Liver (tissue), 9 donors: Measurements from ENCODE around the gene MAP3K3. TPM values are rescaled to one million over a fixed set of nuclear protein-coding genes. Genes with fewer than 3 reads are reported as not detected.

Source experiments
- DNase-seq: peaks from one replicate; pipeline ENCODE4 v3.0.0-alpha.2; 2017; ENCODE audit warnings: low spot score
- H3K27ac ChIP-seq, 2 donors: one replicate each; pipeline ENCODE4 v1.7.0; 2013; ENCODE audit warnings: inconsistent platforms in 2 of 2, low read length in 2 of 2, control low read depth in 1 of 2, low read depth in 1 of 2, mild to moderate bottlenecking in 1 of 2
- H3K27me3 ChIP-seq, 4 donors: one replicate each; pipeline versions ENCODE4 v1.6.1 to v1.7.0; 2013; ENCODE audit warnings: low read length in 3 of 4, inconsistent platforms in 1 of 4, mild to moderate bottlenecking in 1 of 4, moderate library complexity in 1 of 4; ENCODE audit not compliant: control insufficient read depth in 4 of 4, insufficient read depth in 4 of 4
- H3K36me3 ChIP-seq, 4 donors: one replicate each; pipeline versions ENCODE4 v1.6.1 to v1.7.0; 2013; ENCODE audit warnings: low read length in 3 of 4, mild to moderate bottlenecking in 3 of 4, low read depth in 1 of 4, moderate library complexity in 1 of 4; ENCODE audit not compliant: control insufficient read depth in 4 of 4, insufficient read depth in 3 of 4
- H3K4me1 ChIP-seq, 4 donors: one replicate each; pipeline versions ENCODE4 v1.6.1 to v1.7.0; 2013; ENCODE audit warnings: low read length in 3 of 4, mild to moderate bottlenecking in 3 of 4, moderate library complexity in 1 of 4; ENCODE audit not compliant: control insufficient read depth in 4 of 4, insufficient read depth in 4 of 4
- H3K4me3 ChIP-seq, 3 donors: one replicate each; pipeline versions ENCODE4 v1.6.1 to v1.7.0; 2013; ENCODE audit warnings: low read length in 3 of 3, control low read depth in 1 of 3, low read depth in 1 of 3, mild to moderate bottlenecking in 1 of 3
- H3K9ac ChIP-seq, 2 donors: one replicate each; pipeline ENCODE4 v1.7.0; 2013; ENCODE audit warnings: low read length in 2 of 2, mild to moderate bottlenecking in 2 of 2, moderate library complexity in 2 of 2, control low read depth in 1 of 2, low read depth in 1 of 2
- H3K9me3 ChIP-seq, 4 donors: one replicate each; pipeline versions ENCODE4 v1.6.1 to v1.7.0; 2013; ENCODE audit warnings: low read length in 3 of 4; ENCODE audit not compliant: control insufficient read depth in 4 of 4
- ATF3 ChIP-seq: IDR thresholded peaks from 2 replicates; pipeline ENCODE4 v1.6.1; 2016; ENCODE audit warnings: antibody characterized with exemption
- EGR1 ChIP-seq, 2 donors: IDR thresholded peaks; 2 replicates each; pipeline ENCODE4 v1.6.1; 2016 to 2018; ENCODE audit warnings: antibody characterized with exemption in 2 of 2, low read depth in 2 of 2
- FOXA1 ChIP-seq: IDR thresholded peaks from 2 replicates; pipeline ENCODE4 v1.6.1; 2016; ENCODE audit warnings: antibody characterized with exemption
- FOXA2 ChIP-seq: IDR thresholded peaks from 2 replicates; pipeline ENCODE4 v1.6.1; 2016; ENCODE audit warnings: antibody characterized with exemption
- GABPA ChIP-seq, 2 donors: IDR thresholded peaks in 1 of 2; conservative IDR thresholded peaks in 1 of 2; 2 replicates each; pipeline ENCODE4 v1.6.1; 2016; ENCODE audit warnings: antibody characterized with exemption in 2 of 2, mild to moderate bottlenecking in 1 of 2, moderate library complexity in 1 of 2
- HNF4A ChIP-seq, 2 donors: conservative IDR thresholded peaks; 2 replicates each; pipeline ENCODE4 v1.6.1; 2016; ENCODE audit warnings: antibody characterized with exemption in 2 of 2, mild to moderate bottlenecking in 2 of 2
- HNF4G ChIP-seq: IDR thresholded peaks from 2 replicates; pipeline ENCODE4 v1.6.1; 2016; ENCODE audit warnings: antibody characterized with exemption
- JUND ChIP-seq, 2 donors: IDR thresholded peaks; 2 replicates each; pipeline ENCODE4 v1.6.1; 2016; ENCODE audit warnings: antibody characterized with exemption in 2 of 2
- NR2F2 ChIP-seq: IDR thresholded peaks from 2 replicates; pipeline ENCODE4 v1.6.1; 2016; ENCODE audit warnings: antibody characterized with exemption
- RAD21 ChIP-seq, 2 donors: IDR thresholded peaks; 2 replicates each; pipeline ENCODE4 v1.6.1; 2016; ENCODE audit warnings: antibody characterized with exemption in 2 of 2, mild to moderate bottlenecking in 2 of 2
- REST ChIP-seq: IDR thresholded peaks from 2 replicates; pipeline ENCODE4 v1.6.1; 2016; ENCODE audit warnings: antibody characterized with exemption, mild to moderate bottlenecking
- RXRA ChIP-seq, 2 donors: IDR thresholded peaks; 2 replicates each; pipeline ENCODE4 v1.6.1; 2017 to 2018; ENCODE audit warnings: antibody characterized with exemption in 2 of 2, mild to moderate bottlenecking in 1 of 2
- SP1 ChIP-seq: IDR thresholded peaks from 2 replicates; pipeline ENCODE4 v1.6.1; 2018; ENCODE audit warnings: antibody characterized with exemption, mild to moderate bottlenecking
- TAF1 ChIP-seq: conservative IDR thresholded peaks from 2 replicates; pipeline ENCODE4 v1.6.1; 2016; ENCODE audit warnings: antibody characterized with exemption, mild to moderate bottlenecking
- YY1 ChIP-seq: IDR thresholded peaks from 2 replicates; pipeline ENCODE4 v1.6.1; 2016; ENCODE audit warnings: antibody characterized with exemption, mild to moderate bottlenecking
- WGBS: extraction: QIAGEN DNeasy Blood & Tissue Kit; methylation state at CpG from one replicate; pipeline ENCODE4 v1.1.7; 2013; 5-methylcytosine and 5-hydroxymethylcytosine counted together
- polyA plus RNA-seq, 2 donors: library from polyadenylated mRNA; stranded (reverse) in 1 of 2; unstranded in 1 of 2; fragments of 200-250 nt in 1 of 2; fragments of >200 nt in 1 of 2; fragmentation: Nextera tagmentation in 1 of 2; extraction: Ambion mirVana in 1 of 2; gene quantifications; one replicate each; pipeline versions ENCODE4 v1.2.1 to v1.2.3, GENCODE V29; 2013 to 2015
- total RNA-seq, 2 donors: library from RNA; depleted of rRNA; stranded (reverse); fragments of >200 nt; gene quantifications; one replicate each; pipeline ENCODE4 v1.2.3, GENCODE V29; 2014
- TF ChIP-seq, protein P1 (sequence below): IDR thresholded peaks from 2 replicates; pipeline ENCODE4 v1.6.1; 2016; ENCODE audit warnings: antibody characterized with exemption
- TF ChIP-seq, protein P2 (sequence below): IDR thresholded peaks from 2 replicates; pipeline ENCODE4 v1.6.1; 2016; ENCODE audit warnings: antibody characterized with exemption
- TF ChIP-seq, protein P3 (sequence below): fragments of 150-350 bp; IDR thresholded peaks from 2 replicates; pipeline ENCODE4 v1.5.1; 2017; ENCODE audit warnings: improper control_type of control experiment, low read depth, low read length; ENCODE audit not compliant: missing input control
- donor health status: healthy.
- donor health status: healthy.
- donor health status: healthy.
- donor health status: healthy.
- donor health status: healthy.

The MAP3K3 gene
- total and polyA plus RNA-seq, 4 donors, result 3.9 to 28.7 (median 11.0) TPM

DNA sequence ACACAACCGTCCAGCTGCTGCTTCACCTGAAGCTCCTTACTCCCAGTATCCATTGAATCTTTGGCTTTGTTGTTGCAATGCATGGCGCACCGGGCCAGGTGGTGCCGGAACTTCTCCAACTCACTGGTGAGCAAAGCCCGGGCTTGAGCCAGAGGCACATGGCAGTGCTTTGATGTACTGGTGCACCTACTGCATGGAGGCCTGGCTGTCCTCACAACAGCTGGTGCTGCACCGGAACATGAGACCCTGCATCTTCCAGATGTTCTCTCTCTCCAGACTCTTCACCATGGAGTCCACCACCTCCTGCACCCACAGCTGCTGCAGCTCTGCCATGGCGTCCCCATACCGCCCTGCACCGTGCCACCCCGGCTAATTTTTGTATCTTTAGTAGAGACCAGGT is 11.4 kb upstream of the MAP3K3 start:
- WGBS, result 97% methylated on average over 10 of the region's 10 CpGs
- DNase-seq, result no peak
- Histone ChIP-seq H3K27ac (peak overlapping the region; percentile 23 to 49), H3K9ac (no peak overlapping the region), H3K4me3 (no peak overlapping the region), H3K27me3 (no peaks in the 10 kb centered on the region), H3K36me3 (peaks cover 2 to 35% (median 27%) of the 10 kb centered on the region in 4 donors), H3K4me1 (peaks cover 0 to 3% (median 0%) of the 10 kb centered on the region in 4 donors), H3K9me3 (no peaks in the 10 kb centered on the region)
- TF ChIP-seq FOXA2 (no peak), ATF3 (no peak), RXRA (IDR thresholded peaks at IDR 0.05) (no peak), EGR1 (IDR thresholded peaks at IDR 0.05; ENCODE audit: low read depth in 2 of 2) (no peak), REST (no peak), GABPA (IDR thresholded peaks at IDR 0.05 in 1 of 2, conservative IDR thresholded peaks at IDR 0.05 in 1 of 2) (no peak), JUND (IDR thresholded peaks at IDR 0.05) (no peak), HNF4A (conservative IDR thresholded peaks at IDR 0.05) (no peak), TAF1 (no peak), FOXA1 (no peak), HNF4G (no peak)
- TF ChIP-seq, protein P1, sequence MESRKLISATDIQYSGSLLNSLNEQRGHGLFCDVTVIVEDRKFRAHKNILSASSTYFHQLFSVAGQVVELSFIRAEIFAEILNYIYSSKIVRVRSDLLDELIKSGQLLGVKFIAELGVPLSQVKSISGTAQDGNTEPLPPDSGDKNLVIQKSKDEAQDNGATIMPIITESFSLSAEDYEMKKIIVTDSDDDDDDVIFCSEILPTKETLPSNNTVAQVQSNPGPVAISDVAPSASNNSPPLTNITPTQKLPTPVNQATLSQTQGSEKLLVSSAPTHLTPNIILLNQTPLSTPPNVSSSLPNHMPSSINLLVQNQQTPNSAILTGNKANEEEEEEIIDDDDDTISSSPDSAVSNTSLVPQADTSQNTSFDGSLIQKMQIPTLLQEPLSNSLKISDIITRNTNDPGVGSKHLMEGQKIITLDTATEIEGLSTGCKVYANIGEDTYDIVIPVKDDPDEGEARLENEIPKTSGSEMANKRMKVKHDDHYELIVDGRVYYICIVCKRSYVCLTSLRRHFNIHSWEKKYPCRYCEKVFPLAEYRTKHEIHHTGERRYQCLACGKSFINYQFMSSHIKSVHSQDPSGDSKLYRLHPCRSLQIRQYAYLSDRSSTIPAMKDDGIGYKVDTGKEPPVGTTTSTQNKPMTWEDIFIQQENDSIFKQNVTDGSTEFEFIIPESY, result no peak

DNA sequence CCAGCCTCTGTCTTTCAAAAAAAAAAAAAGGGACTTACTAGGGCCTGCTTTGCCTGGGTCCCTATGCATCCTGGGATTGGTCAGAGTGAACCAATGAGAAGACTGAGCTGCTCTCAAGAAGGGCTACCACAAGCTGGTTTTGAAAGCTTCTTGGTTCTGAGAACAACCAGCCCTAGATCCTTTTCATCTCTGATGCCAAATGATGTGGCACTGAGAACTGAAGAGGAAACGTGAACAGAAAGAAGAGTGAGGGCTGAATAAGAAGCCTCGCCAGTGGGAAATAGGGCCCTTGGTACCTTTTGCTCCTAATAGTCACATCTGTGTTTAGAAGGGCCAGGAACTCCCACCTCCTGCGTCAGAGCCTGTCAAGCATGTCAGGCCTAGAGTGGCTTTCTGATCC is 10.9 kb upstream of the MAP3K3 start:
- no peak overlapping the region for H3K9ac ChIP-seq
- 82% methylated on average over 3 of the region's 3 CpGs for WGBS
- H3K27ac ChIP-seq, result peak overlapping the region in 1 of 2 donors; percentile 49
- DNase-seq, result no peak
- peaks cover 0 to 30% (median 24%) of the 10 kb centered on the region in 4 donors for H3K36me3 ChIP-seq
- H3K27me3 ChIP-seq, result no peaks in the 10 kb centered on the region
- H3K4me3 ChIP-seq, result no peak overlapping the region
- no peaks in the 10 kb centered on the region for H3K9me3 ChIP-seq
- peaks cover 0 to 3% (median 0%) of the 10 kb centered on the region in 4 donors for H3K4me1 ChIP-seq
- TF ChIP-seq RAD21 (IDR thresholded peaks at IDR 0.05) (no peak), EGR1 (IDR thresholded peaks at IDR 0.05; ENCODE audit: low read depth in 2 of 2) (no peak), REST (no peak), ATF3 (no peak), FOXA2 (no peak), TAF1 (no peak), RXRA (IDR thresholded peaks at IDR 0.05) (no peak), FOXA1 (no peak), NR2F2 (no peak), YY1 (no peak), SP1 (no peak), HNF4A (conservative IDR thresholded peaks at IDR 0.05) (no peak)
- TF ChIP-seq, protein P2, sequence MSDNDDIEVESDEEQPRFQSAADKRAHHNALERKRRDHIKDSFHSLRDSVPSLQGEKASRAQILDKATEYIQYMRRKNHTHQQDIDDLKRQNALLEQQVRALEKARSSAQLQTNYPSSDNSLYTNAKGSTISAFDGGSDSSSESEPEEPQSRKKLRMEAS, result no peak
- TF ChIP-seq, protein P1, result no peak
- TF ChIP-seq, protein P3, sequence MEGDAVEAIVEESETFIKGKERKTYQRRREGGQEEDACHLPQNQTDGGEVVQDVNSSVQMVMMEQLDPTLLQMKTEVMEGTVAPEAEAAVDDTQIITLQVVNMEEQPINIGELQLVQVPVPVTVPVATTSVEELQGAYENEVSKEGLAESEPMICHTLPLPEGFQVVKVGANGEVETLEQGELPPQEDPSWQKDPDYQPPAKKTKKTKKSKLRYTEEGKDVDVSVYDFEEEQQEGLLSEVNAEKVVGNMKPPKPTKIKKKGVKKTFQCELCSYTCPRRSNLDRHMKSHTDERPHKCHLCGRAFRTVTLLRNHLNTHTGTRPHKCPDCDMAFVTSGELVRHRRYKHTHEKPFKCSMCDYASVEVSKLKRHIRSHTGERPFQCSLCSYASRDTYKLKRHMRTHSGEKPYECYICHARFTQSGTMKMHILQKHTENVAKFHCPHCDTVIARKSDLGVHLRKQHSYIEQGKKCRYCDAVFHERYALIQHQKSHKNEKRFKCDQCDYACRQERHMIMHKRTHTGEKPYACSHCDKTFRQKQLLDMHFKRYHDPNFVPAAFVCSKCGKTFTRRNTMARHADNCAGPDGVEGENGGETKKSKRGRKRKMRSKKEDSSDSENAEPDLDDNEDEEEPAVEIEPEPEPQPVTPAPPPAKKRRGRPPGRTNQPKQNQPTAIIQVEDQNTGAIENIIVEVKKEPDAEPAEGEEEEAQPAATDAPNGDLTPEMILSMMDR, result no peak
